ENCODE data around the gene KAT6B. TPM values are rescaled to one million over a fixed set of nuclear protein-coding genes. Genes with fewer than 3 reads are reported as not detected.

KAT6B gene
- total and polyA plus RNA-seq, 2 experiments from 2014 or later = 7.7 to 12.4 TPM

DNA sequence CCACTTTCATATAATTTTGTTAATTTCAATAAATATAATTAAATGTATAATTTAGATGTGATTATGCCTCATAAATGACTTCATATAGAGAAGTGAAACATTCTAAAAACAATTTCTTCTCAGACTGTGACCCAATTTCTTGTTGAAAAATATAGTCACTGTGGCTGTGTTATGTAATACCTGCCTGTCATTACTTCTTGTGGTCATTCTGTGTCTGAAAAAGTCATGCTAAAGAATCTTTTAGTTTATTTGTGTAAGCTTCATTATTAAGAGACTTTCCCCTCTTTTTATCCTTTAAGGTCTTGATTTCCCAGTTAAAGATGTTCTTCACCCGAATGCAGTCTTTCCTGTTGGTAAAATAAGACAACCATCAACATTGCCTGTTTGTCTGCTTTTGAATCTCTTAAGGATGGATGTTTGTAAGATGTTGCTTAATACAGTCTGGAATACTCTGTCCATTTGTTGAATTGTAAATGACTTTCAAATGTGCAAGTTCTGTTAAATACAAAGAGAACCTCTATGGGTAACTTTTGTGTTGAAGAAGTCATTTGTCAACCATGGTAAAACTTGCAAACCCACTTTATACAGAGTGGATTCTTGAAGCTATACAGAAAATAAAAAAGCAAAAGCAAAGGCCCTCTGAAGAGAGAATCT is 16.0 kb downstream of the KAT6B start:
- H3K27ac ChIP-seq = peak overlapping the region; percentile 6; the same call in 1 of the 2 replicates
- H3K27me3 ChIP-seq (replicated peaks; ENCODE audit: insufficient read depth) = no peaks in the 10 kb centered on the region
- H3K9me2 ChIP-seq (ENCODE audit: insufficient read depth) = no peaks in the 10 kb centered on the region
- 89 to 95% methylated on average over 1 of the region's 1 CpG for WGBS, 2 experiments (ENCODE audit: low coverage in 1 of 2, low lambda C conversion rate in 2 of 2, missing lambda C conversion rate in 2 of 2)
- peaks cover 10% of the 10 kb centered on the region for H3K4me1 ChIP-seq (ENCODE audit: insufficient read depth)
- peak; percentile 53 for DNase-seq
- no peaks in the 10 kb centered on the region for H3K9me3 ChIP-seq (ENCODE audit: low read depth)
- no peak overlapping the region for H3K9ac ChIP-seq
- H2AFZ ChIP-seq = no peak overlapping the region
- H4K20me1 ChIP-seq (ENCODE audit: insufficient read depth) = no peaks in the 10 kb centered on the region
- H3F3A ChIP-seq (ENCODE audit: insufficient read depth) = no peaks in the 10 kb centered on the region; the same call in 1 of the 2 replicates
- H3K79me2 ChIP-seq (ENCODE audit: insufficient read depth) = peaks cover 92% of the 10 kb centered on the region
- no peak overlapping the region for H3K4me3 ChIP-seq
- no peak overlapping the region for H3K4me2 ChIP-seq (ENCODE audit: unreplicated experiment)
- no peak for TF ChIP-seq EZH2phosphoT487 (IDR thresholded peaks at IDR 0.05; ENCODE audit: insufficient read depth, low read depth)
- TF ChIP-seq EZH2 (IDR thresholded peaks at IDR 0.05; ENCODE audit: insufficient read depth, poor library complexity, severe bottlenecking) = no peak
- H3K36me3 ChIP-seq (ENCODE audit: low read depth) = peaks cover 4% of the 10 kb centered on the region; the same call in 1 of the 2 replicates
- in situ Hi-C loops (cut with MboI) = no loop called here

DNA sequence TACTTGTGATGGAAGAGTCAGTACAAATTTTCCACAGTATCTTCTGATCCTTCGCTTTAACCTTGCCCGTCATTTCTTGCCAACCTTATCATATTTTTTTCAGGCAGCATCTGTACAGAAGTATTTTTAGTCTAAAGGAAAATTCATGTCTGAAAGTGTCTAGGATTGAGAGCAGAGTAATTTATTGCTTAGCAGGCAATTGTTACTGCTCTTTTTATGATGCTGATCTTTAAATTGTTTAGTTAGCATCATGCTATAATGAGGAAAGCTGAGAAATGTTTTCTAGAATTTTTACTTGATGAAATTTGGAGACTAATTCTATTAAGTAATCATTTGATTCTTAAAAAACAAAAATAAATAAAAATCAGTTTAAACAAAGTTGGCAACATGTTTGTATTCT is 20.6 kb downstream of the KAT6B start:
- H3K27ac ChIP-seq = no peak overlapping the region

GRCh38 chr10:74851831-74852230 is 25.4 kb downstream of the KAT6B start:
- DNase-seq = no peak
- Histone ChIP-seq H3K9me2 (ENCODE audit: insufficient read depth) (no peaks in the 10 kb centered on the region), H3K4me1 (ENCODE audit: insufficient read depth) (0 out of 2 replicates have a peak, but pooled peaks cover 6% of the 10 kb centered on the region), H3K36me3 (ENCODE audit: low read depth) (no peaks in the 10 kb centered on the region; the same call in 1 of the 2 replicates), H3K27me3 (replicated peaks; ENCODE audit: insufficient read depth) (no peaks in the 10 kb centered on the region), H3K27ac (no peak overlapping the region), H2AFZ (no peak overlapping the region), H3K9me3 (ENCODE audit: low read depth) (no peaks in the 10 kb centered on the region), H3K4me3 (no peak overlapping the region), H3K4me2 (ENCODE audit: unreplicated experiment) (no peak overlapping the region), H3K9ac (no peak overlapping the region), H4K20me1 (ENCODE audit: insufficient read depth) (no peaks in the 10 kb centered on the region; the same call in 1 of the 2 replicates), H3F3A (ENCODE audit: insufficient read depth) (no peaks in the 10 kb centered on the region), H3K79me2 (ENCODE audit: insufficient read depth) (peaks cover 100% of the 10 kb centered on the region)
- no peak for TF ChIP-seq EZH2 (IDR thresholded peaks at IDR 0.05; ENCODE audit: insufficient read depth, poor library complexity, severe bottlenecking)
- no peak for TF ChIP-seq EZH2phosphoT487 (IDR thresholded peaks at IDR 0.05; ENCODE audit: insufficient read depth, low read depth)
- in situ Hi-C loops (cut with MboI) = no loop called here

More for the DNA sequence above, 20.6 kb downstream of the KAT6B start:
- Histone ChIP-seq H3K4me3 (no peak overlapping the region), H3K79me2 (ENCODE audit: insufficient read depth) (peaks cover 94% of the 10 kb centered on the region), H3F3A (ENCODE audit: insufficient read depth) (no peaks in the 10 kb centered on the region; the same call in 1 of the 2 replicates), H3K4me2 (ENCODE audit: unreplicated experiment) (no peak overlapping the region), H3K27me3 (replicated peaks; ENCODE audit: insufficient read depth) (no peaks in the 10 kb centered on the region), H3K36me3 (ENCODE audit: low read depth) (peaks cover 4% of the 10 kb centered on the region), H3K9me2 (ENCODE audit: insufficient read depth) (no peaks in the 10 kb centered on the region), H3K4me1 (ENCODE audit: insufficient read depth) (peaks cover 10% of the 10 kb centered on the region), H4K20me1 (ENCODE audit: insufficient read depth) (no peaks in the 10 kb centered on the region), H3K9me3 (ENCODE audit: low read depth) (no peaks in the 10 kb centered on the region), H2AFZ (no peak overlapping the region), H3K9ac (no peak overlapping the region)
- TF ChIP-seq EZH2phosphoT487 (IDR thresholded peaks at IDR 0.05; ENCODE audit: insufficient read depth, low read depth) (no peak), EZH2 (IDR thresholded peaks at IDR 0.05; ENCODE audit: insufficient read depth, poor library complexity, severe bottlenecking) (no peak)
- no peak for DNase-seq
- in situ Hi-C loops (cut with MboI) = no loop called here
- WGBS, 2 experiments (ENCODE audit: low coverage in 1 of 2, low lambda C conversion rate in 2 of 2, missing lambda C conversion rate in 2 of 2) = 93% methylated on average over 2 of the region's 2 CpGs

DNA sequence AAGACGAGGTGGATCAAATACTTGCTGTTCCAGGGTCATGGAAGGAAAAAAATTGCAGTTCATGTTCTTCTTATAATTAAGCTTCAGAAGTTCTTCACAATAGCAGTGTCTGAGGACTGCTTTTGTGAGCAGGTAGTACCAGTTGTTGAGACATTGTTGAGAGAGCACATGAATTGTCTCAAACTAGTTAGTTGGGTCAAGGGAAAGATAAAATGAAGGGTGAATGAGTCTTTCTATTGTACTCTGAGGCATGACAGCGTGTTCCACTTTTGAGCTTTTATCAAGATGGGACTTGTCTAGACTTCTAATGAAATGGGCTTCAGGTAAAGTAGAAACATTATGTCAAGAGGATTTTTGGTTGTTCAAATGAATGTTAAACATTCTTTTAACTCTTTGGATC is 26.0 kb downstream of the KAT6B start:
- no peaks in the 10 kb centered on the region for H3K9me3 ChIP-seq (ENCODE audit: low read depth)
- in situ Hi-C loops (cut with MboI) = no loop called here

More for the DNA sequence above, 26.0 kb downstream of the KAT6B start:
- H3K9ac ChIP-seq = no peak overlapping the region
- no peaks in the 10 kb centered on the region for H3K27me3 ChIP-seq (replicated peaks; ENCODE audit: insufficient read depth)
- H2AFZ ChIP-seq = no peak overlapping the region
- TF ChIP-seq EZH2phosphoT487 (IDR thresholded peaks at IDR 0.05; ENCODE audit: insufficient read depth, low read depth) (no peak), EZH2 (IDR thresholded peaks at IDR 0.05; ENCODE audit: insufficient read depth, poor library complexity, severe bottlenecking) (no peak)
- H3K4me1 ChIP-seq (ENCODE audit: insufficient read depth) = 0 out of 2 replicates have a peak, but pooled peaks cover 6% of the 10 kb centered on the region
- no peaks in the 10 kb centered on the region; the same call in 1 of the 2 replicates for H4K20me1 ChIP-seq (ENCODE audit: insufficient read depth)
- no peaks in the 10 kb centered on the region for H3F3A ChIP-seq (ENCODE audit: insufficient read depth)
- no peak for DNase-seq
- no peak overlapping the region for H3K4me2 ChIP-seq (ENCODE audit: unreplicated experiment)
- no peak overlapping the region for H3K4me3 ChIP-seq
- 73 to 83% methylated on average over 2 of the region's 2 CpGs for WGBS, 2 experiments (ENCODE audit: low coverage in 1 of 2, low lambda C conversion rate in 2 of 2, missing lambda C conversion rate in 2 of 2)
- no peak overlapping the region for H3K27ac ChIP-seq
- no peaks in the 10 kb centered on the region; the same call in 1 of the 2 replicates for H3K36me3 ChIP-seq (ENCODE audit: low read depth)
- H3K9me2 ChIP-seq (ENCODE audit: insufficient read depth) = no peaks in the 10 kb centered on the region
- H3K79me2 ChIP-seq (ENCODE audit: insufficient read depth) = peaks cover 100% of the 10 kb centered on the region
